ENCODE measurements around the gene GPX6. TPM values are rescaled to one million over a fixed set of nuclear protein-coding genes. Genes with fewer than 3 reads are reported as not detected.

The GPX6 gene
- not detected for total RNA-seq

GRCh38 chr6:28515676-28516075 is at the start of gene GPX6:
Gene GPX6, minus strand, starts transcription at chr6:28515793. Its CDS starts 50 bp downstream, at chr6:28515743.

GRCh38 chr6:28525496-28526039 is 10.0 kb upstream of the GPX6 start, which contains the start of gene GPX5:
Gene GPX5, plus strand, starts transcription at chr6:28525881. Its CDS starts 133 bp downstream, at chr6:28526014.

Other genes with a start within 250 kb of the GPX6 start
- 1 to 10 TPM; 8.7 to 10.0 TPM for gene ZSCAN26, start 248.7 kb downstream of the GPX6 start, total RNA-seq
- gene PGBD1, start 234.2 kb downstream of the GPX6 start, total RNA-seq, result 1 to 10 TPM; 4.5 to 5.7 TPM
- gene ZSCAN31, start 179.6 kb downstream of the GPX6 start, total RNA-seq, result 1 to 10 TPM; 3.0 to 4.1 TPM
- 1 to 10 TPM; 4.3 to 5.5 TPM for gene ZKSCAN3, start 165.8 kb downstream of the GPX6 start, total RNA-seq
- 1 to 10 TPM; 7.2 to 8.3 TPM for gene ZSCAN12, start 116.0 kb downstream of the GPX6 start, total RNA-seq
- gene ZSCAN23, start 72.3 kb downstream of the GPX6 start, total RNA-seq, result 1 to 10 TPM; 1.7 to 6.7 TPM
- not detected for gene GPX5, start 10.1 kb upstream of the GPX6 start, total RNA-seq